DMS53 treated with DMSO at 0.1 percent for 48 hours (cell line): ENCODE results near the gene KRTAP5-7.
"Not testable (repeated sequence)": the region's sequence is repeated elsewhere in the genome, so short reads cannot be mapped to it uniquely, and the experiment has no call there.

Experiments
- DNase-seq: peaks from one replicate; lab custom pipeline; 2025; ENCODE audit not compliant: unreplicated experiment; lab: John Stamatoyannopoulos, UW

The KRTAP5-7 gene

GRCh38 chr11:71556018-71556417 is 29.0 kb downstream of the KRTAP5-7 start:
- DNase-seq: no peak

- DNase-seq: no peak
Measured at GRCh38 chr11:71557257-71557656, 30.2 kb downstream of the KRTAP5-7 start.

- DNase-seq: no peak
Measured at GRCh38 chr11:71558996-71559395, 31.9 kb downstream of the KRTAP5-7 start.

GRCh38 chr11:71562120-71562519 is 35.1 kb downstream of the KRTAP5-7 start:
- DNase-seq: no peak

GRCh38 chr11:71563406-71563805 is 36.3 kb downstream of the KRTAP5-7 start:
- no peak for DNase-seq

GRCh38 chr11:71564430-71564829 is 37.4 kb downstream of the KRTAP5-7 start:
- DNase-seq: no peak

GRCh38 chr11:71565263-71565662 is 38.2 kb downstream of the KRTAP5-7 start, which contains the start of gene KRTAP5-10:
Gene KRTAP5-10, plus strand, starts transcription at chr11:71565563. Its CDS starts 25 bp downstream, at chr11:71565588.
- DNase-seq: peak; percentile 53

GRCh38 chr11:71566081-71566620 is 39.1 kb downstream of the KRTAP5-7 start:
- peak; percentile 31 for DNase-seq

GRCh38 chr11:71566626-71567599 is 39.8 kb downstream of the KRTAP5-7 start:
- DNase-seq: not testable (repeated sequence)

- not testable (repeated sequence) for DNase-seq
Measured at GRCh38 chr11:71567633-71568032, 40.6 kb downstream of the KRTAP5-7 start.

- DNase-seq: peak; percentile 59
Measured at GRCh38 chr11:71568704-71569349, 41.8 kb downstream of the KRTAP5-7 start.

GRCh38 chr11:71571101-71571850 is 44.2 kb downstream of the KRTAP5-7 start:
- not testable (repeated sequence) for DNase-seq

- DNase-seq: no peak
Measured at GRCh38 chr11:71572811-71573210, 45.7 kb downstream of the KRTAP5-7 start.

GRCh38 chr11:71574418-71574817 is 47.4 kb downstream of the KRTAP5-7 start:
- DNase-seq: no peak

- DNase-seq: no peak
Measured at GRCh38 chr11:71575723-71576424, 48.8 kb downstream of the KRTAP5-7 start.

- DNase-seq: not testable (repeated sequence)
Measured at GRCh38 chr11:71576688-71577465, 49.8 kb downstream of the KRTAP5-7 start.

GRCh38 chr11:71577469-71578004 is 50.5 kb downstream of the KRTAP5-7 start:
- DNase-seq: no peak
